ENCODE results near the gene POC5. TPM values are rescaled to one million over a fixed set of nuclear protein-coding genes. Genes with fewer than 3 reads are reported as not detected.

Gene POC5
- total and polyA plus RNA-seq, 2 of the 8 experiments (the other 6 are each of a cell fraction or from before 2014, with no cell fraction given), result 11.2 to 12.1 TPM

DNA sequence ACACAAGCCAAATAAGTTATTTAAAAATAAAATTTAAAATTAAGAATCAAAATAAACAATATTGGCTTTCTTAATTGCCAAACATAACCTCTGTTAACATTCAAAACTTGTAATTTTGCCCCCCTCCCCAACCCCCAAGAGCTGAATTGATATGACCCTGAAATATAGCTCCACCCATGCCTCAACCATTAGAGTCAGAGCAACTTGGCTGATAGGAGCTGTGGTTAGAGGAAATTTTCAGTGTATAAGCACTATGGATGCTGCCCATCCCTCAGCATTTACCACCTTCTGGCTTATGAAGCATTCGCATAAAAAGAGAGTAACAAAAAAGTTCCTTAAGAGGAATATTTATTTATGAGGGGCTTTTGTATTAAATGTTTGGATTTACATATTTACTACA, 6.1 kb downstream of the POC5 start:
- H3K9ac ChIP-seq (replicated peaks in 1 of 4; ENCODE audit: extremely low read depth in 1 of 4, low read depth in 3 of 4, low read length in 3 of 4), result no peak overlapping the region
- H3K23ac ChIP-seq (ENCODE audit: insufficient read length), result no peak overlapping the region
- H3K18ac ChIP-seq (ENCODE audit: extremely low read depth, low read length), result no peak overlapping the region
- H3K27ac ChIP-seq (ENCODE audit: low read depth, low read length), result no peak overlapping the region
- H3K23me2 ChIP-seq (ENCODE audit: low read depth, low read length), result no peaks in the 10 kb centered on the region
- H2BK20ac ChIP-seq (ENCODE audit: low read length), result no peak overlapping the region
- no peak overlapping the region for H3K14ac ChIP-seq (ENCODE audit: insufficient read length)
- POLR2A ChIA-PET (ENCODE audit: partially characterized antibody), result no interaction called here
- no peak for FAIRE-seq
- H3K4me2 ChIP-seq (ENCODE audit: insufficient read depth in 1 of 2, low read depth in 2 of 2, low read length in 2 of 2), result no peak overlapping the region
- no peak for DNase-seq (ENCODE audit: low read depth in 1 of 2, low spot score in 2 of 2)
- H2BK120ac ChIP-seq (replicated peaks; ENCODE audit: low read depth, low read length), result no peak overlapping the region
- H2AFZ ChIP-seq (ENCODE audit: low read length), result no peak overlapping the region
- H4K8ac ChIP-seq (ENCODE audit: extremely low read depth, insufficient read depth, low read length), result no peak overlapping the region
- CTCF ChIA-PET (ENCODE audit: partially characterized antibody), result no interaction called here
- no peak overlapping the region for H2BK12ac ChIP-seq (ENCODE audit: low read depth, low read length)
- H3K79me2 ChIP-seq (ENCODE audit: control insufficient read depth in 1 of 2, insufficient read depth in 2 of 2, low read length in 2 of 2), result peaks cover 3 to 17% of the 10 kb centered on the region in 2 experiments; a peak in 3 of 4 replicates
- H3K56ac ChIP-seq (replicated peaks; ENCODE audit: insufficient read length, low read depth, low read length), result no peak overlapping the region
- H3K4me1 ChIP-seq (replicated peaks in 1 of 4; ENCODE audit: control insufficient read depth in 3 of 4, insufficient read depth in 4 of 4, low read length in 3 of 4), result peaks cover 0 to 2% (median 0%) of the 10 kb centered on the region in 4 experiments; a peak in 3 of 7 replicates
- H3K79me1 ChIP-seq (ENCODE audit: low read depth, low read length), result peaks cover 3% of the 10 kb centered on the region; the same call in 1 of the 2 replicates
- H2AK5ac ChIP-seq (ENCODE audit: low read depth, low read length), result no peak overlapping the region
- H2BK5ac ChIP-seq (ENCODE audit: low read depth, low read length), result no peak overlapping the region
- H2BK15ac ChIP-seq (ENCODE audit: low read length), result no peak overlapping the region
- no peaks in the 10 kb centered on the region for H3K9me3 ChIP-seq (ENCODE audit: insufficient read depth in 2 of 2, low read depth in 1 of 2, low read length in 1 of 2)
- no peak overlapping the region for H3K4ac ChIP-seq (replicated peaks; ENCODE audit: insufficient read length, low read depth, low read length)
- H4K91ac ChIP-seq (replicated peaks; ENCODE audit: insufficient read length, low read length), result no peak overlapping the region
- H3K36me3 ChIP-seq (ENCODE audit: control insufficient read depth in 2 of 4, insufficient read depth in 4 of 4, low read length in 3 of 4), result peaks cover 0 to 7% (median 2%) of the 10 kb centered on the region in 4 experiments; a peak in 4 of 8 replicates
- no peak overlapping the region for H4K5ac ChIP-seq (ENCODE audit: insufficient read length, low read depth, low read length)
- no peaks in the 10 kb centered on the region for H3K27me3 ChIP-seq (replicated peaks in 1 of 4; ENCODE audit: control insufficient read depth in 3 of 4, extremely low read depth in 1 of 4, insufficient read depth in 3 of 4, low read length in 3 of 4)
- H3K4me3 ChIP-seq (ENCODE audit: extremely low read depth in 1 of 4, insufficient read depth in 2 of 4, low read depth in 3 of 4, low read length in 4 of 4), result no peak overlapping the region
- WGBS, 2 experiments (ENCODE audit: extremely low coverage in 1 of 2, insufficient coverage in 1 of 2, insufficient read length in 1 of 2, insufficient replicate concordance in 2 of 2, low coverage in 1 of 2, low lambda C conversion rate in 2 of 2, missing lambda C conversion rate in 1 of 2), result 93% methylated on average over 1 of the region's 1 CpG; no CpG with 5 or more reads in 1 of the 2 experiments
- peaks cover 0 to 2% of the 10 kb centered on the region in 2 experiments for H4K20me1 ChIP-seq (replicated peaks in 1 of 2; ENCODE audit: control insufficient read depth in 1 of 2, insufficient read depth in 2 of 2, low read length in 2 of 2)
- TF ChIP-seq POLR2AphosphoS5 (IDR thresholded peaks at IDR 0.05; ENCODE audit: low read depth, low read length) (no peak), CBX5 (IDR thresholded peaks at IDR 0.05; ENCODE audit: low read depth, low read length) (no peak), KDM5A (IDR thresholded peaks at IDR 0.05; ENCODE audit: low read length) (no peak), FOSL1 (IDR thresholded peaks at IDR 0.05; ENCODE audit: insufficient read depth, low read depth, low read length) (no peak), HDAC2 (IDR thresholded peaks at IDR 0.05; ENCODE audit: borderline replicate concordance in 1 of 2, low read depth in 2 of 2, low read length in 2 of 2) (no peak), SIRT6 (IDR thresholded peaks at IDR 0.05; ENCODE audit: low read length) (no peak), BACH1 (IDR thresholded peaks at IDR 0.05; ENCODE audit: low read length) (no peak), KDM4A (IDR thresholded peaks at IDR 0.05; ENCODE audit: low read depth, low read length, severe bottlenecking) (no peak), SRF (IDR thresholded peaks at IDR 0.05; ENCODE audit: low read depth, low read length) (no peak), SP4 (IDR thresholded peaks at IDR 0.05; ENCODE audit: low read length) (no peak), EZH2 (IDR thresholded peaks at IDR 0.05; ENCODE audit: low read depth, low read length, severe bottlenecking) (no peak), EGR1 (IDR thresholded peaks at IDR 0.05; ENCODE audit: borderline replicate concordance, low read depth, low read length) (no peak), TCF12 (IDR thresholded peaks at IDR 0.05; ENCODE audit: low read depth, low read length) (no peak), RAD21 (IDR thresholded peaks at IDR 0.05 in 1 of 2, conservative IDR thresholded peaks at IDR 0.05 in 1 of 2; ENCODE audit: low read depth in 2 of 2, low read length in 2 of 2) (no peak), NRF1 (IDR thresholded peaks at IDR 0.05; ENCODE audit: low read depth, low read length) (no peak)

Measured in H1 (cell line).